PC-3 (cell line): Measurements from ENCODE around the gene DCLK1. TPM values are rescaled to one million over a fixed set of nuclear protein-coding genes. Genes with fewer than 3 reads are reported as not detected.
A peak's percentile ranks its signal among the peaks of the same experiment; 100 is the strongest.

Source experiments
- ATAC-seq: fragments of 200-7000 bp; cut with Tn5 transposase; 2 replicates; pipeline ENCODE4 v1.9.1; 2020; ENCODE audit warnings: mild to moderate bottlenecking, moderate library complexity
- BruUV-seq: library from RNA; stranded (reverse); fragments of 400-500 nt; replicated peaks from 2 replicates; lab custom pipeline; 2021; lab: Mats Ljungman, UMichigan
- CTCF ChIA-PET: fragments of 300-600 bp; sonication (Branson Sonifier 250); formaldehyde crosslinking; loops from one replicate; lab custom pipeline; 2022; ENCODE audit warnings: antibody characterized with exemption; lab: Charles Lee
- POLR2A ChIA-PET: fragments of 300-600 bp; sonication (Branson Sonifier 250); formaldehyde crosslinking; loops from one replicate; lab custom pipeline; 2022; ENCODE audit warnings: antibody characterized with exemption; ENCODE audit not compliant: unreplicated experiment; lab: Charles Lee
- DNase-seq: peaks from one replicate; pipeline ENCODE4 v3.0.0-alpha.2; 2015
- H2AFZ ChIP-seq: fragments of 300-600 bp; sonication (generic); 2 replicates; pipeline ENCODE4 v1.6.0; 2016; ENCODE audit warnings: antibody characterized with exemption, low read length
- H3F3A ChIP-seq: fragments of 300-600 bp; sonication (generic); one replicate; pipeline ENCODE4 v1.6.0; 2017; ENCODE audit warnings: antibody characterized with exemption, low read length, control low read depth, mild to moderate bottlenecking; ENCODE audit not compliant: unreplicated experiment
- H3K27ac ChIP-seq: fragments of 300-600 bp; sonication (generic); 2 replicates; pipeline ENCODE4 v1.5.1; 2016; ENCODE audit warnings: mild to moderate bottlenecking, low read length
- H3K27me3 ChIP-seq: fragments of 300-600 bp; sonication (generic); 2 replicates; pipeline ENCODE4 v1.6.1; 2016; ENCODE audit warnings: low read length, mixed read lengths
- H3K36me3 ChIP-seq: fragments of 300-600 bp; sonication (generic); 2 replicates; pipeline ENCODE4 v1.6.1; 2016; ENCODE audit warnings: low read depth, mixed run types, low read length, mixed read lengths
- H3K4me1 ChIP-seq: fragments of 300-600 bp; sonication (generic); 2 replicates; pipeline ENCODE4 v1.5.1; 2016; ENCODE audit warnings: low read length; ENCODE audit not compliant: insufficient read depth
- H3K4me2 ChIP-seq: fragments of 300-600 bp; sonication (generic); 2 replicates; pipeline ENCODE4 v1.6.0; 2016; ENCODE audit warnings: low read length
- H3K4me3 ChIP-seq: fragments of 300-600 bp; sonication (generic); 2 replicates; pipeline ENCODE4 v1.5.1; 2016; ENCODE audit warnings: mild to moderate bottlenecking, low read length, mixed read lengths
- H3K79me2 ChIP-seq: fragments of 300-600 bp; sonication (generic); 2 replicates; pipeline ENCODE4 v1.6.1; 2017; ENCODE audit warnings: low read length, mixed read lengths
- H3K9ac ChIP-seq: fragments of 300-600 bp; sonication (generic); 2 replicates; pipeline ENCODE4 v1.6.0; 2016; ENCODE audit warnings: mild to moderate bottlenecking, low read length
- H3K9me2 ChIP-seq: fragments of 300-600 bp; sonication (generic); replicated peaks from 2 replicates; pipeline ENCODE4 v1.6.1; 2016; ENCODE audit warnings: mixed run types, low read length, mixed read lengths
- H3K9me3 ChIP-seq: fragments of 300-600 bp; sonication (generic); 2 replicates; pipeline ENCODE4 v1.6.1; 2016; ENCODE audit warnings: low read length, mixed read lengths
- H4K20me1 ChIP-seq: fragments of 300-600 bp; sonication (generic); 2 replicates; pipeline ENCODE4 v1.6.1; 2016; ENCODE audit warnings: low read length, mixed read lengths
- CTCF ChIP-seq: fragments of 300-600 bp; sonication (generic); conservative IDR thresholded peaks from 2 replicates; pipeline ENCODE4 v1.5.1; 2017; ENCODE audit warnings: antibody characterized with exemption, low read depth, mild to moderate bottlenecking, low read length
- EZH2 ChIP-seq: fragments of 300-600 bp; sonication (generic); IDR thresholded peaks from one replicate; pipeline ENCODE4 v1.6.1; 2017; ENCODE audit warnings: antibody characterized with exemption, mild to moderate bottlenecking, low read length; ENCODE audit not compliant: unreplicated experiment
- EZH2phosphoT487 ChIP-seq: fragments of 300-600 bp; sonication (generic); IDR thresholded peaks from 2 replicates; pipeline ENCODE4 v1.6.1; 2018; ENCODE audit warnings: mild to moderate bottlenecking, antibody characterized with exemption, low read length, borderline replicate concordance
- intact Hi-C: fragments of 100-400 bp; cut with micrococcal nuclease; formaldehyde crosslinking; loops from 2 replicates; pipeline ENCODE4 v1.9.0; 2023
- total RNA-seq: library from RNA; depleted of rRNA; stranded (reverse); fragments of >200 nt; gene quantifications from 2 replicates; pipeline ENCODE4 v1.2.3, GENCODE V29; 2014

DCLK1 gene
- total RNA-seq, 1 experiment from 2014 or later, result not detected

- H3K4me3 ChIP-seq, result no peak overlapping the region
- no peak overlapping the region for H3K27ac ChIP-seq
- TF ChIP-seq CTCF, result no peak
- TF ChIP-seq EZH2, result no peak
- TF ChIP-seq EZH2phosphoT487, result no peak
- no peaks in the 10 kb centered on the region for H3F3A ChIP-seq
- no TSS peak for BruUV-seq
- no peaks in the 10 kb centered on the region for H3K79me2 ChIP-seq
- no peak overlapping the region for H2AFZ ChIP-seq
- no peak overlapping the region for H3K9ac ChIP-seq
- 0 out of 2 replicates have a peak, but pooled peaks cover 3% of the 10 kb centered on the region for H3K9me2 ChIP-seq
- CTCF ChIA-PET, result no interaction called here
- H4K20me1 ChIP-seq, result no peaks in the 10 kb centered on the region
- POLR2A ChIA-PET, result no interaction called here
- no peaks in the 10 kb centered on the region for H3K36me3 ChIP-seq
- peaks cover 12% of the 10 kb centered on the region; the same call in 1 of the 2 replicates for H3K4me1 ChIP-seq
- no peaks in the 10 kb centered on the region for H3K27me3 ChIP-seq
- intact Hi-C loops, result loop anchor here (2.0 to 10.0 kb wide), 3 partner anchors 238 to 796 kb away; no protein-coding TSS in a partner anchor
- no peak overlapping the region for H3K4me2 ChIP-seq
- no peaks in the 10 kb centered on the region for H3K9me3 ChIP-seq
- ATAC-seq (no peak), DNase-seq (no peak)
Observed at GRCh38 chr13:35961002-35961401, 170.2 kb downstream of the DCLK1 start.

- ChIA-PET POLR2A (no interaction called here), CTCF (no interaction called here)
- H3K4me2 ChIP-seq, result no peak overlapping the region
- no peaks in the 10 kb centered on the region for H4K20me1 ChIP-seq
- H3K27ac ChIP-seq, result no peak overlapping the region
- H3F3A ChIP-seq, result no peaks in the 10 kb centered on the region
- no peaks in the 10 kb centered on the region for H3K79me2 ChIP-seq
- no TSS peak for BruUV-seq
- H3K27me3 ChIP-seq, result no peaks in the 10 kb centered on the region
- peaks cover 12% of the 10 kb centered on the region; the same call in 1 of the 2 replicates for H3K4me1 ChIP-seq
- no peak overlapping the region for H3K9ac ChIP-seq
- H3K9me2 ChIP-seq, result 0 out of 2 replicates have a peak, but pooled peaks cover 3% of the 10 kb centered on the region
- no peak for TF ChIP-seq EZH2
- no peak for TF ChIP-seq CTCF
- no peak for TF ChIP-seq EZH2phosphoT487
- H2AFZ ChIP-seq, result no peak overlapping the region
- intact Hi-C loops, result loop anchor here (2.0 kb wide), 3 partner anchors 65 to 167 kb away; no protein-coding TSS in a partner anchor
- no peaks in the 10 kb centered on the region for H3K36me3 ChIP-seq
- DNase-seq (no peak), ATAC-seq (no peak)
- H3K9me3 ChIP-seq, result no peaks in the 10 kb centered on the region
- no peak overlapping the region for H3K4me3 ChIP-seq
Observed at GRCh38 chr13:35957996-35958395, 173.2 kb downstream of the DCLK1 start.

GRCh38 chr13:35957241-35957731, 173.9 kb downstream of the DCLK1 start:
- Histone ChIP-seq H3K36me3 (no peaks in the 10 kb centered on the region), H3K9me2 (0 out of 2 replicates have a peak, but pooled peaks cover 3% of the 10 kb centered on the region), H3K4me3 (no peak overlapping the region), H2AFZ (no peak overlapping the region), H3K9me3 (no peaks in the 10 kb centered on the region), H3K27ac (peak overlapping the region; percentile 31; the same call in 1 of the 2 replicates), H3K9ac (no peak overlapping the region), H3F3A (no peaks in the 10 kb centered on the region), H3K79me2 (no peaks in the 10 kb centered on the region), H4K20me1 (no peaks in the 10 kb centered on the region), H3K27me3 (no peaks in the 10 kb centered on the region), H3K4me1 (peaks cover 12% of the 10 kb centered on the region; the same call in 1 of the 2 replicates), H3K4me2 (no peak overlapping the region)
- BruUV-seq, result no TSS peak
- ATAC-seq (peak; percentile 69), DNase-seq (peak; percentile 55)
- ChIA-PET POLR2A (no interaction called here), CTCF (no interaction called here)
- intact Hi-C loops, result loop anchor here (2.0 kb wide), 3 partner anchors 64 to 166 kb away; no protein-coding TSS in a partner anchor
- TF ChIP-seq EZH2phosphoT487 (no peak), EZH2 (no peak), CTCF (no peak)
